ENCODE measurements around the gene USP30. TPM values are rescaled to one million over a fixed set of nuclear protein-coding genes. Genes with fewer than 3 reads are reported as not detected.

Gene USP30
- total RNA-seq, 1 donor from 2014 or later = 3.9 TPM

DNA sequence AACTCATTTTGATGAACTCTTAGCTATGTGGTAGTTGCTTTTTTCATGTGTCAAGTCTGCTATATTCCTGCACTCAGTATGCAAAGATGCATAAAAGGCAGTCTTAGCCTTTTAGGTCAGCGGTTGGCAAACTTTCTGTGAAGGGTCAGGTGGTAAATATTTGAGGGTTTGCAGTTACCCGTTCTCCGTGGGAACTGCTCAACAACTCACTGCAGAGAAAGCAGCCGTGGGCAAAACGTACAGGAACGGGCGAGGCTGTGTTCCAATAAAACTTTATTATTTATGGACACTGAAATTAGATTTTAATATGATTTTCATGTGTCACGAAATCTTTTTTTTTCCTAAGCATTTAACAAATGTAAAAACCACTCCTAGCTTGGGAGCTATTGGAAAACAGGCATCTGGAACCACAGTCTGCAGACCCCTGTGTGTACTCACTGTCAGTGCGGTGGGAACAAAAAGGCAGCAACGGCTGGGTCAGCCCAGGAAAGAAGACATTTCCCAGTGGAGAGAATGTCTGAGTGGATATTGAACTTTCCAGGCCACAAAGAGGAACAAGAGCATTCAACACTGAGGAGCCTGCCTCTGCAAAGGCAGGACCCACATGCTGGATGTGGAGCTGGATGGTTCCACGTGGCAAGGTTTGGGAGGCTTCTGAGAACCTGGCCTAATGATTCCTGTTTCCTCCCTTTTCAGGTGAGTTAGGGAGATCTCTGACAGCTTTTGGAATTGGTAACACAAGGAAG is 60.5 kb downstream of the USP30 start:
- Histone ChIP-seq H3K36me3 (ENCODE audit: control insufficient read depth, insufficient read depth, low read length) (no peaks in the 10 kb centered on the region), H3K27me3 (ENCODE audit: control insufficient read depth, insufficient read depth, low read length) (no peaks in the 10 kb centered on the region), H3K4me3 (ENCODE audit: low read depth, low read length) (no peak overlapping the region)
- no peak for FAIRE-seq
- TF ChIP-seq, protein P1, sequence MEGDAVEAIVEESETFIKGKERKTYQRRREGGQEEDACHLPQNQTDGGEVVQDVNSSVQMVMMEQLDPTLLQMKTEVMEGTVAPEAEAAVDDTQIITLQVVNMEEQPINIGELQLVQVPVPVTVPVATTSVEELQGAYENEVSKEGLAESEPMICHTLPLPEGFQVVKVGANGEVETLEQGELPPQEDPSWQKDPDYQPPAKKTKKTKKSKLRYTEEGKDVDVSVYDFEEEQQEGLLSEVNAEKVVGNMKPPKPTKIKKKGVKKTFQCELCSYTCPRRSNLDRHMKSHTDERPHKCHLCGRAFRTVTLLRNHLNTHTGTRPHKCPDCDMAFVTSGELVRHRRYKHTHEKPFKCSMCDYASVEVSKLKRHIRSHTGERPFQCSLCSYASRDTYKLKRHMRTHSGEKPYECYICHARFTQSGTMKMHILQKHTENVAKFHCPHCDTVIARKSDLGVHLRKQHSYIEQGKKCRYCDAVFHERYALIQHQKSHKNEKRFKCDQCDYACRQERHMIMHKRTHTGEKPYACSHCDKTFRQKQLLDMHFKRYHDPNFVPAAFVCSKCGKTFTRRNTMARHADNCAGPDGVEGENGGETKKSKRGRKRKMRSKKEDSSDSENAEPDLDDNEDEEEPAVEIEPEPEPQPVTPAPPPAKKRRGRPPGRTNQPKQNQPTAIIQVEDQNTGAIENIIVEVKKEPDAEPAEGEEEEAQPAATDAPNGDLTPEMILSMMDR (IDR thresholded peaks at IDR 0.05; ENCODE audit: insufficient read depth, low read length, severe bottlenecking) = no peak
- no peak for DNase-seq (ENCODE audit: low read depth)

- DNase-seq (ENCODE audit: low read depth) (no peak), FAIRE-seq (peak; percentile 32)
- H3K36me3 ChIP-seq (ENCODE audit: control insufficient read depth, insufficient read depth, low read length) = no peaks in the 10 kb centered on the region
- H3K27me3 ChIP-seq (ENCODE audit: control insufficient read depth, insufficient read depth, low read length) = no peaks in the 10 kb centered on the region
- TF ChIP-seq, protein P1 (IDR thresholded peaks at IDR 0.05; ENCODE audit: insufficient read depth, low read length, severe bottlenecking) = no peak
- no peak overlapping the region for H3K4me3 ChIP-seq (ENCODE audit: low read depth, low read length)
These were observed 61.4 kb downstream of the USP30 start for GRCh38 chr12:109113661-109114321.

DNA sequence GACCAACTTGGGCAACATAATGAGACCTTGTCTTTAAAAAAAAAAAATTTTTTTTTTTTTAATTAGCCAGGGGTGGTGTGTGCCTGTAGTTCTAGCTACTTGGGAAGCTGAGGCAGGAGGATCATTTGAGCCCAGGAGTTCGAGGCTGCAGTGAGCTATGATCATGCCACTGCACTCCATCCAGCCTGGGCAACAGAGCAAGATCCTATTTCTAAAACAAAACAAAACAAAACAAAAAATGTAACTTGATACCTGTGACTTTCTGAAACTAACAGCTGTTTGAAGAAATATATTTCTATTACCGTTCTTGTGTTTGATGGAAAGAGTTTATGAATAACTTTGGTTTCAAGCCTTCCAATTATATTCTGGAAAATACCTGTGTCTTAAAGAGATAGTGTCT is 62.3 kb downstream of the USP30 start:
- H3K4me3 ChIP-seq (ENCODE audit: low read depth, low read length) = no peak overlapping the region
- TF ChIP-seq, protein P1 (IDR thresholded peaks at IDR 0.05; ENCODE audit: insufficient read depth, low read length, severe bottlenecking) = no peak
- no peaks in the 10 kb centered on the region for H3K27me3 ChIP-seq (ENCODE audit: control insufficient read depth, insufficient read depth, low read length)
- H3K36me3 ChIP-seq (ENCODE audit: control insufficient read depth, insufficient read depth, low read length) = no peaks in the 10 kb centered on the region
- no peak for DNase-seq (ENCODE audit: low read depth)
- no peak for FAIRE-seq

DNA sequence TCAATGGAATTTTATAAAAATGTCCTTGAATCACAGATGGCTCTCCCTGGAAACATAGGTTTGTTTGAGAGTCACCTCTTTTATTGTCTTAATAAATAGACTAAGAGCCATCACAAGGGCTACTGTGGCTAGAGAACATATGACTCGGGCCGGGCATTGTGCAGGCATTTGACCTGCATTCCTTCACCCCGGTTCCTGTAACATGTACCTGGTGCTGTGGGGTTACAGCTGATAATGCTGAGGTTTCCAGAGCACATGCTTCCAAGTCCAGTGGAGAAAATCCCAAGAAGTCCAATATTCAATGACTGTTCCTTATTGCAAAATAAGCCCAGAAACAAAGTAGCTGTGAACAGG is 63.0 kb downstream of the USP30 start:
- no peaks in the 10 kb centered on the region for H3K27me3 ChIP-seq (ENCODE audit: control insufficient read depth, insufficient read depth, low read length)

GRCh38 chr12:109115758-109116610 is 63.6 kb downstream of the USP30 start, which contains the start of gene ACACB:
ACACB (plus strand) TSS chr12:109116587; CDS start chr12:109139406, 22,819 bp downstream.
- TF ChIP-seq, protein P1 (IDR thresholded peaks at IDR 0.05; ENCODE audit: insufficient read depth, low read length, severe bottlenecking) = no peak
- Histone ChIP-seq H3K36me3 (ENCODE audit: control insufficient read depth, insufficient read depth, low read length) (no peaks in the 10 kb centered on the region), H3K27me3 (ENCODE audit: control insufficient read depth, insufficient read depth, low read length) (no peaks in the 10 kb centered on the region), H3K4me3 (ENCODE audit: low read depth, low read length) (no peak within 1 kb of the TSS)
- FAIRE-seq (no peak), DNase-seq (ENCODE audit: low read depth) (no peak)

More for the DNA sequence above, 63.0 kb downstream of the USP30 start:
- FAIRE-seq = no peak
- H3K4me3 ChIP-seq (ENCODE audit: low read depth, low read length) = no peak overlapping the region
- TF ChIP-seq, protein P1 (IDR thresholded peaks at IDR 0.05; ENCODE audit: insufficient read depth, low read length, severe bottlenecking) = no peak
- no peak for DNase-seq (ENCODE audit: low read depth)
- no peaks in the 10 kb centered on the region for H3K36me3 ChIP-seq (ENCODE audit: control insufficient read depth, insufficient read depth, low read length)
